Ishikawa (cell line): ENCODE measurements around the gene FAM114A1.

Source experiments
- CEBPB ChIP-seq: IDR thresholded peaks from 2 replicates; pipeline ENCODE4 v1.6.1; 2012
- CREB1 ChIP-seq: IDR thresholded peaks from 2 replicates; pipeline ENCODE4 v1.6.1; 2012; ENCODE audit warnings: low read depth
- EGR1 ChIP-seq: IDR thresholded peaks from 2 replicates; pipeline ENCODE4 v1.6.1; 2012
- EP300 ChIP-seq: IDR thresholded peaks from 2 replicates; pipeline ENCODE4 v1.6.1; 2012; ENCODE audit warnings: borderline replicate concordance
- FOXM1 ChIP-seq: IDR thresholded peaks from 2 replicates; pipeline ENCODE4 v1.6.1; 2012; ENCODE audit warnings: low read depth, borderline replicate concordance
- NFIC ChIP-seq: IDR thresholded peaks from 2 replicates; pipeline ENCODE4 v1.6.1; 2012
- RAD21 ChIP-seq: IDR thresholded peaks from 2 replicates; pipeline ENCODE4 v1.6.1; 2012; ENCODE audit warnings: low read depth
- TAF1 ChIP-seq: IDR thresholded peaks from 2 replicates; pipeline ENCODE4 v1.6.1; 2012; ENCODE audit warnings: low read depth, mild to moderate bottlenecking
- TCF12 ChIP-seq: IDR thresholded peaks from 2 replicates; pipeline ENCODE4 v1.6.1; 2012; ENCODE audit warnings: low read depth
- TEAD4 ChIP-seq: IDR thresholded peaks from 2 replicates; pipeline ENCODE4 v1.6.1; 2012
- USF1 ChIP-seq: IDR thresholded peaks from 2 replicates; pipeline ENCODE4 v1.6.1; 2012
- YY1 ChIP-seq: IDR thresholded peaks from 2 replicates; pipeline ENCODE4 v1.6.1; 2012; ENCODE audit warnings: low read depth
- ZBTB7A ChIP-seq: IDR thresholded peaks from 2 replicates; pipeline ENCODE4 v1.6.1; 2012; ENCODE audit warnings: low read depth
- TF ChIP-seq, protein P1 (sequence below): IDR thresholded peaks from 2 replicates; pipeline ENCODE4 v1.6.1; 2012; ENCODE audit warnings: low read depth, mild to moderate bottlenecking
- TF ChIP-seq, protein P2 (sequence below): IDR thresholded peaks from 2 replicates; pipeline ENCODE4 v1.6.1; 2012

Gene FAM114A1

GRCh38 chr4:38891051-38891983, 23.7 kb downstream of the FAM114A1 start:
- TF ChIP-seq EP300 (no peak), RAD21 (no peak), CREB1 (no peak), FOXM1 (no peak), CEBPB (no peak), TCF12 (no peak), NFIC (no peak), USF1 (no peak), ZBTB7A (no peak), TEAD4 (no peak), EGR1 (no peak), TAF1 (no peak), YY1 (no peak)
- TF ChIP-seq, protein P1, sequence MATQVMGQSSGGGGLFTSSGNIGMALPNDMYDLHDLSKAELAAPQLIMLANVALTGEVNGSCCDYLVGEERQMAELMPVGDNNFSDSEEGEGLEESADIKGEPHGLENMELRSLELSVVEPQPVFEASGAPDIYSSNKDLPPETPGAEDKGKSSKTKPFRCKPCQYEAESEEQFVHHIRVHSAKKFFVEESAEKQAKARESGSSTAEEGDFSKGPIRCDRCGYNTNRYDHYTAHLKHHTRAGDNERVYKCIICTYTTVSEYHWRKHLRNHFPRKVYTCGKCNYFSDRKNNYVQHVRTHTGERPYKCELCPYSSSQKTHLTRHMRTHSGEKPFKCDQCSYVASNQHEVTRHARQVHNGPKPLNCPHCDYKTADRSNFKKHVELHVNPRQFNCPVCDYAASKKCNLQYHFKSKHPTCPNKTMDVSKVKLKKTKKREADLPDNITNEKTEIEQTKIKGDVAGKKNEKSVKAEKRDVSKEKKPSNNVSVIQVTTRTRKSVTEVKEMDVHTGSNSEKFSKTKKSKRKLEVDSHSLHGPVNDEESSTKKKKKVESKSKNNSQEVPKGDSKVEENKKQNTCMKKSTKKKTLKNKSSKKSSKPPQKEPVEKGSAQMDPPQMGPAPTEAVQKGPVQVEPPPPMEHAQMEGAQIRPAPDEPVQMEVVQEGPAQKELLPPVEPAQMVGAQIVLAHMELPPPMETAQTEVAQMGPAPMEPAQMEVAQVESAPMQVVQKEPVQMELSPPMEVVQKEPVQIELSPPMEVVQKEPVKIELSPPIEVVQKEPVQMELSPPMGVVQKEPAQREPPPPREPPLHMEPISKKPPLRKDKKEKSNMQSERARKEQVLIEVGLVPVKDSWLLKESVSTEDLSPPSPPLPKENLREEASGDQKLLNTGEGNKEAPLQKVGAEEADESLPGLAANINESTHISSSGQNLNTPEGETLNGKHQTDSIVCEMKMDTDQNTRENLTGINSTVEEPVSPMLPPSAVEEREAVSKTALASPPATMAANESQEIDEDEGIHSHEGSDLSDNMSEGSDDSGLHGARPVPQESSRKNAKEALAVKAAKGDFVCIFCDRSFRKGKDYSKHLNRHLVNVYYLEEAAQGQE, result no peak
- TF ChIP-seq, protein P2, sequence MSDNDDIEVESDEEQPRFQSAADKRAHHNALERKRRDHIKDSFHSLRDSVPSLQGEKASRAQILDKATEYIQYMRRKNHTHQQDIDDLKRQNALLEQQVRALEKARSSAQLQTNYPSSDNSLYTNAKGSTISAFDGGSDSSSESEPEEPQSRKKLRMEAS, result no peak

- TF ChIP-seq USF1, result no peak
- no peak for TF ChIP-seq TEAD4
- no peak for TF ChIP-seq TCF12
- TF ChIP-seq CEBPB, result no peak
- no peak for TF ChIP-seq YY1
- no peak for TF ChIP-seq TAF1
- TF ChIP-seq, protein P1, result no peak
- no peak for TF ChIP-seq ZBTB7A
- no peak for TF ChIP-seq RAD21
- TF ChIP-seq CREB1, result no peak
- TF ChIP-seq NFIC, result no peak
- no peak for TF ChIP-seq EP300
- TF ChIP-seq, protein P2, result no peak
- no peak for TF ChIP-seq EGR1
- TF ChIP-seq FOXM1, result no peak
These were observed 26.8 kb downstream of the FAM114A1 start for GRCh38 chr4:38894322-38894982.

GRCh38 chr4:38896940-38897339, 29.3 kb downstream of the FAM114A1 start:
- no peak for TF ChIP-seq TEAD4
- TF ChIP-seq EGR1, result no peak
- no peak for TF ChIP-seq TAF1
- no peak for TF ChIP-seq TCF12
- no peak for TF ChIP-seq CEBPB
- TF ChIP-seq NFIC, result no peak
- no peak for TF ChIP-seq FOXM1
- no peak for TF ChIP-seq ZBTB7A
- no peak for TF ChIP-seq CREB1
- TF ChIP-seq, protein P2, result no peak
- no peak for TF ChIP-seq USF1
- no peak for TF ChIP-seq EP300
- TF ChIP-seq, protein P1, result no peak
- TF ChIP-seq RAD21, result no peak
- TF ChIP-seq YY1, result no peak
